CD4-positive, alpha-beta T cell treated with Interferon gamma for 1 hour (primary cell): ENCODE data around the gene RTP1.
"Not testable (repeated sequence)": the region's sequence is repeated elsewhere in the genome, so short reads cannot be mapped to it uniquely, and the experiment has no call there.

ENCODE experiments used
- DNase-seq: peaks from one replicate; pipeline ENCODE4 v3.0.0-alpha.2; 2020

RTP1 gene

GRCh38 chr3:187199463-187200050 is 2.3 kb downstream of the RTP1 start:
- DNase-seq, result not testable (repeated sequence)

GRCh38 chr3:187205683-187206082 is 8.4 kb downstream of the RTP1 start:
- no peak for DNase-seq

- no peak for DNase-seq
Observed at GRCh38 chr3:187207062-187207461, 9.8 kb downstream of the RTP1 start.

GRCh38 chr3:187207624-187208023 is 10.3 kb downstream of the RTP1 start:
- no peak for DNase-seq

DNA sequence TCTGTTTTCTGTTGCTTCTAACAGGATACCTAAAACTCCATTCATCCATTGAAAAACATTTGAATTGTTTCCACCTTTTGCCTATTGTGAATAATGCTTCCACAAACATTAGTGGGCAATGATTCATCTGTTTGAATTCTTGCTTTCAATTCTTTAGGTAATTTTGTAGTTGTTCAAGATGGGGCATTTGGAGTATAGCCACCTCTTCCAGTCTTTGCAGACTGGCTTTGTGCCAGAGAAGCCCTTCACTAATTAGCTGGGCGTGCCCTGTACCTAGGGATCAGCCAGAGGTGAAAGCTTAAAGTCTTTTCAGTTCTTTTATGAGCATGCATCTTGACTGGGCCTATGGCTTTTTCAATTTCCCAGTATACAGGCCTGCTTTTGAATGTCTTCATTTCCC is 10.9 kb downstream of the RTP1 start:
- DNase-seq, result no peak

GRCh38 chr3:187209491-187209890 is 12.2 kb downstream of the RTP1 start:
- no peak for DNase-seq

DNA sequence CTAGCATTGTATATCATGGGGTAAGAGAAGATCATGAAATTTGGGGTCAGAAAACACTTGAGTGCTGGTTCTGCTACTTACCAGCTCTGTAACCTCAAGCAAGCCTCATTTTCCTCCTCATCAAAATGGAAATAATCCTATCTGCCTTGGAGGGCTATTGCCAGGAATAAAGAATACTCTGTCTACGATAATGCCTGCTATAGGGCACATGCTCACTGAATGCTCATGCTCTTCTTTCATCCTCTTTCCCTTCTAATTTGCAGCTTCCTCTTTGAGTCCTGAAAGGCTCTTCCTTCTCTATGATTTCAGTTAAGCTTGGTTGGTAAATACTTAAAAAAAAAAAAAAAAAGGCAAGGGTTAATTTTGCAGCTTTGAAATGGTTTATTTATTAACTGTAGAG is 12.8 kb downstream of the RTP1 start:
- no peak for DNase-seq

DNA sequence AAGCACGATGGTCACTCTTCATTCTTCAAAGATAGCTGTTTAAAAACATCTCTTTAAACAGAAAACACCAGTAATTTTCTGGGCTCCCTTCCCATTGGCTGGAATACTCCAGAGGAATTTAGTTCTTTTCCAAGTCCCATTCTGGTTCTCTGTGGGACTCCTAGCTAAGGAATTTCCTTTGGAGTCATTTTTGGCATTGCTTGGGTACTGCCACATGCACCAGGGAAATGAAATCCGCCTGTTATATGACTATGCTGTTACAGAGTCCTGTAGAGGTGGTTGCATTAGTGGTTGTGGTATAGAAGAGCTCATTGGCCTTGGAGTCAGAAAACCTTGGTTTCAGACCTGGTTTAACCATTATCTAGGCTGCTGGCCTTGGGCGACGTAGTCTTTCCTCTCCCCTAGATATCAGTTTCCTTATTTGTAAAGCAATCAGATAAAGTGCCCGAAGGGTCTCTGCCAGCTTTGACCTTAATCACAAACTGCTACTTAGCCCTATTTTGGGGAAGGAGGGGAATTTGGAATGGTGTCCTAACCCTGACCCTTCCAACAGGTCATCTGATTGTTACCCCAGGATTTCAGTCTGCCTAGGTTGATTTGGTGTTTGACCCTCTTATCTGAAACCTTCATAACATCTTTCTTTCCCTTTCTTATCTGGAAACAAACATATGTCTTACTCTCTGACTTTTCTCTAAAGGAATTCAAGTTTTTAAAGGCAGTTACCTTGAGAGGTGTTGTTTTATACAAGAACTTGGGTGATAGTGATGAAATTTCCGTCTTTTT is 13.4 kb downstream of the RTP1 start:
- DNase-seq, result no peak

- DNase-seq, result no peak
Observed at GRCh38 chr3:187211532-187212195, 14.4 kb downstream of the RTP1 start.

DNA sequence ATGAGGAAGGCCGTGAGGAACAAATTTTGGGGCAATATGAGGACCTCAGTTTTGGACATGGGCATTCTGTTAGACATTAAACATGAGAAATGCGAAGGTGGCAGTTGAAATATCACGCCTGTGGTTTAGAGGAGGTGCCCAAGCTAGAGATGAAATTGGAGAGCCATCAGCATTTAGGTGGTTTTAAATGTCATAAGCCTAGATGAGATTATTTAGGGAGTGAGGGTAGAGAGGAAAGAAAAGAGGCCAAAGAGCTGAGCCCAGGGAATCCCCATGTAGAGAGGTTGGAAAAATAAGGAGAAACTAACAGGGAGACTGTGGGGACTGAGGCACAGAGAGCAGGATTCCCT is 14.9 kb downstream of the RTP1 start:
- no peak for DNase-seq

GRCh38 chr3:187212705-187213104 is 15.4 kb downstream of the RTP1 start:
- DNase-seq, result no peak

DNA sequence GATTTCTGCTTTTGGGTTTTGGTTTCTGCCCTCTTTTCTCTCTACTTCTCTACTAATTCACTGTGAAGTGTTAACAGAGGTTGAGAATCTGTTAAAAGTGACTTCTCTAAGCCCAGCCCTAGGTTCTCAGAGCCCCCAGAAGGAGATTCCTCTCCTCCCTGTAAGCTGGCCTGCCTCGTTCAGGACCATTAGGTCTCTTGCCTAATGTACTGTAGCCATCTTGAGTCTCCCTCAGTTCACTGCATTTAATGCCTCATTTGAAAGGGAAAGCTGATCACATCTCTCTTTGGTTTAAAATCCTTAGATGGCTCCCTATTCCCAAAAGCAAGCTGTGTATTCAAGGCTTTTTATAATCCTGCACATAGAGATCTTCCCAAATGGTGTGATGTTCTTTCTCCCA is 16.3 kb downstream of the RTP1 start:
- DNase-seq, result no peak

GRCh38 chr3:187215460-187215859 is 18.2 kb downstream of the RTP1 start:
- no peak for DNase-seq

GRCh38 chr3:187222801-187223200 is 25.5 kb downstream of the RTP1 start:
- no peak for DNase-seq

DNA sequence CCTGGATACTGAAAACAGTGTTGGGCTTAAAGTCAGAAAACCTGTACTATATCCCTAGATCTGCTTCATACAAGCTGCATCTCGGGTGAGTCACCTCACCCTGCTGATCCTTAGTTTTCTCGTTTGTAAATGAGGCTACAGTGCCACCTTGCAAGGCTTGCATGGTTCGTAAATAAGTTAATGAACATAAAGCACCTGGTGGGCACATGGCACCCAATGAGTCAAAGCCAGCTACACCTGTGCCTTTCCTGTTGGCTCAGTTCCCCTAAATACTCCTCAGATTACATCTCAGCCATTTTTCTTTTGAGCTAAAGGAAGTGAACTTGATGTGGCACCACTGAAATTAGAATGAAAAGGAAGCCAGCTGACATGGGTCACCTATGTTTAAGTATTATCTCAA is 26.5 kb downstream of the RTP1 start:
- no peak for DNase-seq

DNA sequence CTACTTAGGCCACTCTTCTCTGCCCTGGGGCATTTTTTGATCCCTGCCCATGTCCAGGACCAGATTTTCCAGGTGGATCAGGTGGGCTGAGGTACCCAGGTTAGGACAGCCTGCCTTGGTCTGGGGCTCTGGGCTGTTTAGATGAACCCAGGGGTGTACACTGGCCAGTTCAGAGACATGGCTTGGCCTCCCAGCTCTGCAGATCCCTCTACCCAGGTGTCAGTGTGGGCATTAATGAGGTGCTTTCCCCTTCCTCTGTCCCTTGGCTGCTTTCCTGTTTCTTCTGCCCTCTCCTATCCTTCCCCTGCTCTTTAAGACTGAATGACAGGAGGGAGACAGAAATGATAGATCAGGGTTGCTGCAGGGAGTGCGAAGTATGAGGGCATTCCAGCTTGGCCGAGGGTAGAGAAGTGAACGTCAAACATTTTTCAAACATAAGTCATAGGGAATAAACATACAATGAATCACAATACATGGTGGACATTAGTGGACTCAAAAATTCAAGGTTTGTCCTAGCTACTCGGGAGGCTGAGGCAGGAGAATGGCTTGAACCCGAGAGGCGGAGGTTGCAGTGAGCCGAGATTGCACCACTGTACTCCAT is 30.5 kb downstream of the RTP1 start:
- DNase-seq, result no peak

DNA sequence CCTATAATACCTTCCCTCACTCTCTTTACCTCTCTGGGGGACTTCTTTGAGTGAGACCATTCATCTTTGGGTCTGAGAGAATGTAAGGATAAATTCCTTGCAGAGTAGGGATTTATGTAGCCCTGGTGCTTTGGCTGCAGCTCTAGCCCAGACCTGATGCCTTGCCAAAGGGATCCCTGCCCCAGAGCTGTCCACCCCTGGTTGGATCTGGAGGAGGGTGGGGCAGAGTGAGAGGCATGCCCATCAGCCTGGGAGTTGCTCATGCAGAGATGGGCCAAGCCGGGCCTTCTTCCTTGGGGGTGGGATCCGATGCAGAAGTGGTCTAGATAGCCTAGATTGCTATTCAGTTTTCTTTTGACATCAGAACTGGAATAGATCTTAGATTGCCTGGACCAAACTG is 31.5 kb downstream of the RTP1 start:
- DNase-seq, result no peak

- no peak for DNase-seq
Observed at GRCh38 chr3:187230011-187230410, 32.7 kb downstream of the RTP1 start.

GRCh38 chr3:187236962-187237361 is 39.7 kb downstream of the RTP1 start:
- no peak for DNase-seq

DNA sequence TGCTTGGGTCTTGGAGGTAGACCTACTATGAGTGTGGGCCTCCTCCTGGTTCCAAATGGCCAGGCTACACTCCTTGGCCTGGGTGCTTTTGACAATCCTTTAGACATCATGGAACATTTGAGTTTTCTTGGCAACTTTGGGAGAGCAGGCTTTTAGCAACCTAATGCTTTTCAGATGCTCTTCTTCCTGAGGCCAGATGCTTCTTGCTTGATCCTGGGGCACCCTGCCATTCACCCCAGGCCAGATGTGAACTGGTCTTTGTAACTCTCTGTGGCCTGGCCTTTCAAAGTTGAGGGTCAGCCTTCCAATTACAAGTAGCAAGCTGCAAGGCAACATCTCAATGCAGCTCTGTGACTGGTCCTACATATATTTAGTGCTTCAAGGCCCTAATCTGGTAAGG is 40.5 kb downstream of the RTP1 start:
- no peak for DNase-seq

DNA sequence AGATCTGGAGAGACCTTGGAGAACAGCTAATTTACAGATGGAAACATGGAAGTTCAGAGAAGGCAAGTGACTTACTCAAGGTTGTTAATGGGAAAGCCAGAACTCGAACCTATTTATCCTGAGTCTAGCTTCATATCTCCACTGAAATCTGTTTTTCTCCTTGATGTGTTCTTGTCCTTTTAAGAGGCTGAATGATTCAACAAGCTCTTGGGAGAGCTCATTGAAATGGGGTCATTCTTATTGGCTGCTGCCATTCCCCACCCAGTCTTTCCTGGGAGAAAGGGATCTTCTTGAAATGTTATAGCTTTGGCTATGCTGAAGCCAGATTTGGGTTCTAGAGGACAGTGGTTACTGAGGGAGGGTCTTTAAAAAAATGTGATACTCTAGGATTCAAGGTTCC is 41.0 kb downstream of the RTP1 start:
- no peak for DNase-seq

GRCh38 chr3:187238835-187239234 is 41.5 kb downstream of the RTP1 start:
- not testable (repeated sequence) for DNase-seq

DNA sequence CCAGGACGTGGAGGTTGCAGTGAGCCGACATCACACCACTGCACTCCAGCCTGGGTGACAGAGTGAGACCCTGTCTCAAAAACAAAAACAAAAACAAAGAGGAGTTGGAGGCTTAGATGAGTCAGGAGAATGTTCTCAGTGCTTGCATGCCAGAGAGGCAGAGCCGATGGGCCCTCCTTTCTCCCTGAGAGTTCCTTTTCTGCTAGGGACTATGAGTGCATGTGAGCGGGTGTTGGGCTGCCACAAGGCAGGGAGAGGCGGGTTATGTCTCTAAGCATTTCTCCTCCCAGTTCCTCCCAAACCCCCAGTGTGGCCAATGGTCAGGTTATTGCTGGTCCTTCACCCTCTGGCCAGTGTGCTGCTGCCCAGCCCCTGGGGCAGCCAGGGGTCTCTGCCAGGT is 45.1 kb downstream of the RTP1 start:
- DNase-seq, result no peak

DNA sequence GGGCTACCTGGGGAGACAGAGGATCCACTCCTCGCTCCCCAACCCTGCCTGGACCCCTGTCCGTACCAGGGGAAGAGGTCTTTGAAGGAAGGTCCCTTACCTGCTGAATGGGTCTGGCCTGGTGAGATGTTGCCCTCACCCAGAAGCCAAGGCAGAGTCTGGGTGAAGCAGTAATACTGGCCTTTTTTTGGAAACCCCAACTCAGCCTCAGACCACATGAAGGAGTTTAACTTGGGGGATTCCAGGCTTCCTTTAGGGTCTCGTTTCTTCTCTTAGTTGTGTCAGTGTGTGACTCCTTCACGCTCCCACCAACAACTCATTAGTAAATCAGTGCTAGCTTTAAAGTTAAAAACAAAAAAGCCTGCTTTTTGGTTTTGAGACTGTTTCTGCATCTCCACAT is 45.6 kb downstream of the RTP1 start:
- no peak for DNase-seq
